WTC11 (cell line): ENCODE measurements around the gene SNX15.

Experiments
- CREB1 ChIP-seq: sonication (generic); formaldehyde crosslinking; IDR thresholded peaks from 2 replicates; pipeline ENCODE4 v1.8.0; 2023; ENCODE audit warnings: mild to moderate bottlenecking, missing genetic modification reagents
- JUN ChIP-seq: sonication (generic); formaldehyde crosslinking; IDR thresholded peaks from 2 replicates; pipeline ENCODE4 v1.8.0; 2023; ENCODE audit warnings: mild to moderate bottlenecking, missing genetic modification reagents
- SOX15 ChIP-seq: fragments of 250-450 bp; sonication (Bioruptor Pico); IDR thresholded peaks from 2 replicates; pipeline ENCODE4 v1.9.0; 2021; ENCODE audit warnings: mild to moderate bottlenecking
- ZBTB21 ChIP-seq: sonication (generic); formaldehyde crosslinking; IDR thresholded peaks from 2 replicates; pipeline ENCODE4 v1.8.1; 2023; ENCODE audit warnings: mild to moderate bottlenecking, missing genetic modification reagents, borderline replicate concordance
- ZNF138 ChIP-seq: sonication (generic); formaldehyde crosslinking; conservative IDR thresholded peaks from 2 replicates; pipeline ENCODE4 v1.8.1; 2022; ENCODE audit warnings: mild to moderate bottlenecking, moderate library complexity, missing genetic modification reagents
- ZNF232 ChIP-seq: sonication (generic); formaldehyde crosslinking; IDR thresholded peaks from 2 replicates; pipeline ENCODE4 v1.8.0; 2022; ENCODE audit warnings: mild to moderate bottlenecking, missing genetic modification reagents
- ZNF263 ChIP-seq: sonication (generic); formaldehyde crosslinking; IDR thresholded peaks from 2 replicates; pipeline ENCODE4 v1.8.1; 2022; ENCODE audit warnings: low read depth, mild to moderate bottlenecking, moderate library complexity, missing genetic modification reagents
- TF ChIP-seq, protein P1 (sequence below): fragments of 200-600 bp; IDR thresholded peaks from 2 replicates; pipeline ENCODE4 v1.8.0; 2022; ENCODE audit warnings: antibody characterized with exemption
- TF ChIP-seq, protein P2 (sequence below): sonication (generic); formaldehyde crosslinking; IDR thresholded peaks from 2 replicates; pipeline ENCODE4 v1.8.1; 2023; ENCODE audit warnings: mild to moderate bottlenecking, missing genetic modification reagents, borderline replicate concordance
- TF ChIP-seq, protein P3 (sequence below): sonication (generic); formaldehyde crosslinking; IDR thresholded peaks from 2 replicates; pipeline ENCODE4 v1.8.1; 2022; ENCODE audit warnings: missing genetic modification reagents, borderline replicate concordance

DNA sequence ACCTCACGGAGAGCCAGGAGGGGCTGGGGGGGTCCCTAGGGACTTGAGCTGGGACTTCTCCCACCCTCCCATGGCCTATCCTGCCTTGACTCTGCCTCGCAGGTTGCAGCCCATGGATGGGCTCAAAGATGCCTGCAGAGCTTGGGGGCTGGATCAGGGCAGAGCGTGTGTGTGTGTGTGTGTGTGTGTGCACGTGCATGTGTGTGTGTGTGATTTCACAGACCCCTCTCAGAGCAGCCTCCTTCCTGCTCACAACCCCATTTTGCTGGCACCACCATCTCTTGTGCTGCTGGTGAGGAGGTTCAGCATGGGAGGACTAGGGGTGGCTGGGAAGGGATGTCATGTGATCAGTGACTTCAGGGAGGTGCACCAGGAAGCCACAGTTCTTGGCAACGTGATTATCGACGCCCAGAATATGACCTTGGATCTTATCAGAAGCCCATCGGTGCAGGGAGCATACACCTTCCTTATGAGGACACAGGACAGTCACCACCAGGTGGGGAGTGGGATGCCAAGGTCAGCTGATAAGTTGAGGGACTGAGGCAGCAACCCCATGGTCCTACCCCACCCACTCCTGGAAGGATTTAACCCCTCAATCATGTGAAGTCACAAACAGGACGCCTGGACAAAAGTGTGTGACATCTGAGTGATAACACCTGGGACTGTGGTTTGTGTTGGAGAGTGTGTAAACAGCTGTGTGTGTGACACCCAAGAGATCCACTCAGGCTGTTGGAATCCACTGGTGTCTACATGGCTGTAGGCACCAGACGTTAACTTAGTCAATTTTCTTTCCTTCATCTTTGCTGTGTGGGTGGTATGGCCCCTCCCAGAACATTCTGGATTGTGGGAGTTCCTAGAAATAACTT is 33.0 kb downstream of the SNX15 start:
- TF ChIP-seq, protein P1, sequence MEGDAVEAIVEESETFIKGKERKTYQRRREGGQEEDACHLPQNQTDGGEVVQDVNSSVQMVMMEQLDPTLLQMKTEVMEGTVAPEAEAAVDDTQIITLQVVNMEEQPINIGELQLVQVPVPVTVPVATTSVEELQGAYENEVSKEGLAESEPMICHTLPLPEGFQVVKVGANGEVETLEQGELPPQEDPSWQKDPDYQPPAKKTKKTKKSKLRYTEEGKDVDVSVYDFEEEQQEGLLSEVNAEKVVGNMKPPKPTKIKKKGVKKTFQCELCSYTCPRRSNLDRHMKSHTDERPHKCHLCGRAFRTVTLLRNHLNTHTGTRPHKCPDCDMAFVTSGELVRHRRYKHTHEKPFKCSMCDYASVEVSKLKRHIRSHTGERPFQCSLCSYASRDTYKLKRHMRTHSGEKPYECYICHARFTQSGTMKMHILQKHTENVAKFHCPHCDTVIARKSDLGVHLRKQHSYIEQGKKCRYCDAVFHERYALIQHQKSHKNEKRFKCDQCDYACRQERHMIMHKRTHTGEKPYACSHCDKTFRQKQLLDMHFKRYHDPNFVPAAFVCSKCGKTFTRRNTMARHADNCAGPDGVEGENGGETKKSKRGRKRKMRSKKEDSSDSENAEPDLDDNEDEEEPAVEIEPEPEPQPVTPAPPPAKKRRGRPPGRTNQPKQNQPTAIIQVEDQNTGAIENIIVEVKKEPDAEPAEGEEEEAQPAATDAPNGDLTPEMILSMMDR, result no peak
- TF ChIP-seq JUN (CRISPR knock-in tag) (no peak), CREB1 (CRISPR knock-in tag) (no peak), ZNF263 (CRISPR knock-in tag) (no peak), ZNF232 (CRISPR knock-in tag) (no peak), ZBTB21 (CRISPR knock-in tag) (no peak), ZNF138 (CRISPR knock-in tag) (no peak), SOX15 (CRISPR knock-in tag) (no peak)
- TF ChIP-seq, protein P2, sequence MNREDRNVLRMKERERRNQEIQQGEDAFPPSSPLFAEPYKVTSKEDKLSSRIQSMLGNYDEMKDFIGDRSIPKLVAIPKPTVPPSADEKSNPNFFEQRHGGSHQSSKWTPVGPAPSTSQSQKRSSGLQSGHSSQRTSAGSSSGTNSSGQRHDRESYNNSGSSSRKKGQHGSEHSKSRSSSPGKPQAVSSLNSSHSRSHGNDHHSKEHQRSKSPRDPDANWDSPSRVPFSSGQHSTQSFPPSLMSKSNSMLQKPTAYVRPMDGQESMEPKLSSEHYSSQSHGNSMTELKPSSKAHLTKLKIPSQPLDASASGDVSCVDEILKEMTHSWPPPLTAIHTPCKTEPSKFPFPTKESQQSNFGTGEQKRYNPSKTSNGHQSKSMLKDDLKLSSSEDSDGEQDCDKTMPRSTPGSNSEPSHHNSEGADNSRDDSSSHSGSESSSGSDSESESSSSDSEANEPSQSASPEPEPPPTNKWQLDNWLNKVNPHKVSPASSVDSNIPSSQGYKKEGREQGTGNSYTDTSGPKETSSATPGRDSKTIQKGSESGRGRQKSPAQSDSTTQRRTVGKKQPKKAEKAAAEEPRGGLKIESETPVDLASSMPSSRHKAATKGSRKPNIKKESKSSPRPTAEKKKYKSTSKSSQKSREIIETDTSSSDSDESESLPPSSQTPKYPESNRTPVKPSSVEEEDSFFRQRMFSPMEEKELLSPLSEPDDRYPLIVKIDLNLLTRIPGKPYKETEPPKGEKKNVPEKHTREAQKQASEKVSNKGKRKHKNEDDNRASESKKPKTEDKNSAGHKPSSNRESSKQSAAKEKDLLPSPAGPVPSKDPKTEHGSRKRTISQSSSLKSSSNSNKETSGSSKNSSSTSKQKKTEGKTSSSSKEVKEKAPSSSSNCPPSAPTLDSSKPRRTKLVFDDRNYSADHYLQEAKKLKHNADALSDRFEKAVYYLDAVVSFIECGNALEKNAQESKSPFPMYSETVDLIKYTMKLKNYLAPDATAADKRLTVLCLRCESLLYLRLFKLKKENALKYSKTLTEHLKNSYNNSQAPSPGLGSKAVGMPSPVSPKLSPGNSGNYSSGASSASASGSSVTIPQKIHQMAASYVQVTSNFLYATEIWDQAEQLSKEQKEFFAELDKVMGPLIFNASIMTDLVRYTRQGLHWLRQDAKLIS (CRISPR knock-in tag), result no peak
- TF ChIP-seq, protein P3, sequence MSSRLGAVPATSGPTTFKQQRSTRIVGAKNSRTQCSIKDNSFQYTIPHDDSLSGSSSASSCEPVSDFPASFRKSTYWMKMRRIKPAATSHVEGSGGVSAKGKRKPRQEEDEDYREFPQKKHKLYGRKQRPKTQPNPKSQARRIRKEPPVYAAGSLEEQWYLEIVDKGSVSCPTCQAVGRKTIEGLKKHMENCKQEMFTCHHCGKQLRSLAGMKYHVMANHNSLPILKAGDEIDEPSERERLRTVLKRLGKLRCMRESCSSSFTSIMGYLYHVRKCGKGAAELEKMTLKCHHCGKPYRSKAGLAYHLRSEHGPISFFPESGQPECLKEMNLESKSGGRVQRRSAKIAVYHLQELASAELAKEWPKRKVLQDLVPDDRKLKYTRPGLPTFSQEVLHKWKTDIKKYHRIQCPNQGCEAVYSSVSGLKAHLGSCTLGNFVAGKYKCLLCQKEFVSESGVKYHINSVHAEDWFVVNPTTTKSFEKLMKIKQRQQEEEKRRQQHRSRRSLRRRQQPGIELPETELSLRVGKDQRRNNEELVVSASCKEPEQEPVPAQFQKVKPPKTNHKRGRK (CRISPR knock-in tag), result no peak
